Eye (tissue), 1 donor: ENCODE data around the gene PCDHA8.
"Not testable (repeated sequence)": the region's sequence is repeated elsewhere in the genome, so short reads cannot be mapped to it uniquely, and the experiment has no call there.

Experiments used
- DNase-seq: peaks from one replicate; pipeline ENCODE4 v3.0.0-alpha.2; 2015

Gene PCDHA8, protein sequence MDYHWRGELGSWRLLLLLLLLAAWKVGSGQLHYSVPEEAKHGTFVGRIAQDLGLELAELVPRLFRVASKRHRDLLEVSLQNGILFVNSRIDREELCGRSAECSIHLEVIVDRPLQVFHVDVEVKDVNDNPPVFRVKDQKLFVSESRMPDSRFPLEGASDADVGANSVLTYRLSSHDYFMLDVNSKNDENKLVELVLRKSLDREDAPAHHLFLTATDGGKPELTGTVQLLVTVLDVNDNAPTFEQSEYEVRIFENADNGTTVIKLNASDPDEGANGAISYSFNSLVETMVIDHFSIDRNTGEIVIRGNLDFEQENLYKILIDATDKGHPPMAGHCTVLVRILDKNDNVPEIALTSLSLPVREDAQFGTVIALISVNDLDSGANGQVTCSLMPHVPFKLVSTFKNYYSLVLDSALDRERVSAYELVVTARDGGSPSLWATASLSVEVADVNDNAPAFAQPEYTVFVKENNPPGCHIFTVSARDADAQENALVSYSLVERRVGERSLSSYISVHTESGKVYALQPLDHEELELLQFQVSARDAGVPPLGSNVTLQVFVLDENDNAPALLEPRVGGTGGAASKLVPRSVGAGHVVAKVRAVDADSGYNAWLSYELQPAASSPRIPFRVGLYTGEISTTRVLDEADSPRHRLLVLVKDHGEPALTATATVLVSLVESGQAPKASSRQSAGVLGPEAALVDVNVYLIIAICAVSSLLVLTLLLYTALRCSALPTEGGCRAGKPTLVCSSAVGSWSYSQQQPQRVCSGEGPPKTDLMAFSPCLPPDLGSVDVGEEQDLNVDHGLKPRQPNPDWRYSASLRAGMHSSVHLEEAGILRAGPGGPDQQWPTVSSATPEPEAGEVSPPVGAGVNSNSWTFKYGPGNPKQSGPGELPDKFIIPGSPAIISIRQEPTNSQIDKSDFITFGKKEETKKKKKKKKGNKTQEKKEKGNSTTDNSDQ

DNA sequence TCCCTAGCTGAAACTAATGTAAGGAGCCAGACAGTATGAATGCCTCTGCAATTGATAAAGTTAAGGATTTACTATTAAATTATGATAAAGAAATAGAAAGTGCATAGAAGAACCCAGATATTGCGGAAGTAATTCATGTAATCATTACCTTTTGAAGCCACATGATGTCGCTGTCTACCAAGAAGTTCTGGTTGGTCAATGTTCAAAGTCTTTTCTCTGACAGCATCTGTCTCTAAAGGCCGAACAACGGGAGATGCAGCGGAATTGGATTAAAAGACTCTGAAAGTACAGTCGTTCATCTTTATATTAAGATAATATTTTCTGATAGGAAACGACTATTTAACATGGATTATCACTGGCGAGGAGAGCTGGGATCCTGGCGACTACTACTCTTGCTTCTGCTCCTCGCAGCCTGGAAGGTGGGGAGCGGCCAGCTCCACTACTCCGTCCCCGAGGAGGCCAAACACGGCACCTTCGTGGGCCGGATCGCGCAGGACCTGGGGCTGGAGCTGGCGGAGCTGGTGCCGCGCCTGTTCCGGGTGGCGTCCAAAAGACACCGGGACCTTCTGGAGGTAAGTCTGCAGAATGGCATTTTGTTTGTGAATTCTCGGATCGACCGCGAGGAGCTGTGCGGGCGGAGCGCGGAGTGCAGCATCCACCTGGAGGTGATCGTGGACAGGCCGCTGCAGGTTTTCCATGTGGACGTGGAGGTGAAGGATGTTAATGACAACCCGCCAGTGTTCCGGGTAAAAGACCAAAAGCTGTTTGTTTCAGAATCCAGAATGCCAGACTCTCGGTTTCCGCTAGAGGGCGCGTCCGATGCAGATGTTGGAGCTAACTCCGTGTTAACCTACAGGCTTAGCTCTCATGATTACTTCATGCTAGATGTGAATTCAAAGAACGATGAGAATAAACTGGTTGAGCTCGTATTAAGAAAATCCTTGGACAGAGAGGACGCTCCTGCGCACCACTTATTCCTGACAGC lies at the start of gene PCDHA8:
PCDHA8 (plus strand) TSS at position 210 of the 985 bp plus-strand sequence; CDS start at position 345, 135 bp downstream.
- peak; percentile 2 for DNase-seq

DNA sequence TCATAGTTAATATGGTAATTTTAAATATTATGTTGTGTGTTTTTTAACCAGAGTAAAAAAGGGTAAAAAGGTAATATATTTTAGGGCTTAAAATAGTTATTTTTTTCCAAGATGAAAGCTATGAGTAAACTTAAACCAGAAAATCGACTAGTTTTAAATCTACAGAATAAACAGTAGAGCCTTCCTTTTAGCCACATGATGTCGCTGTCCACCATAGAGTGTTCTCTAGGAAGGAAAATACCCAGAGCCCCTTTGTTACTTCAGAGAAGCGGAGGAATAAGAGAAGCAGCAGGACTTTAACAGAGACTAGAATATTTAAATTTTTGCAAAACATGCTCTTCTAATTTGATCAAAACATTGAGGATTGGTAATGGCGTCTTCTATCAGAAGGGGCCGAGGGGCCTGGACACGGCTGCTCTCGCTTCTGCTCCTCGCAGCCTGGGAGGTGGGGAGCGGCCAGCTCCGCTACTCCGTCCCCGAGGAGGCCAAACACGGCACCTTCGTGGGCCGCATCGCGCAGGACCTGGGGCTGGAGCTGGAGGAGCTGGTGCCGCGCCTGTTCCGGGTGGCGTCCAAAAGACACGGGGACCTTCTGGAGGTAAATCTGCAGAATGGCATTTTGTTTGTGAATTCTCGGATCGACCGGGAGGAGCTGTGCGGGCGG lies 46.3 kb upstream of the PCDHA8 start, which contains the start of gene PCDHA2:
PCDHA2 (plus strand) TSS at position 258 of the 664 bp plus-strand sequence.
- no peak for DNase-seq

DNA sequence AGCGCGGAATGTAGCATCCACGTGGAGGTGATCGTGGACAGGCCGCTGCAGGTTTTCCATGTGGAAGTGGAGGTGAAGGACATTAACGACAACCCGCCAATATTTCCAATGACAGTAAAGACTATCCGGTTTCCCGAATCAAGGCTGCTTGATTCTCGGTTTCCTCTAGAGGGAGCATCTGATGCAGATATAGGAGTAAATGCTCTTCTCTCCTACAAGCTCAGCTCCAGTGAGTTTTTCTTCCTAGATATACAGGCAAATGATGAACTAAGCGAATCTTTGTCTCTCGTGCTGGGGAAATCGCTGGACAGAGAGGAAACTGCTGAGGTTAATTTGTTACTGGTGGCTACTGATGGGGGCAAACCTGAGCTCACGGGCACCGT lies 45.7 kb upstream of the PCDHA8 start:
- DNase-seq = no peak

DNA sequence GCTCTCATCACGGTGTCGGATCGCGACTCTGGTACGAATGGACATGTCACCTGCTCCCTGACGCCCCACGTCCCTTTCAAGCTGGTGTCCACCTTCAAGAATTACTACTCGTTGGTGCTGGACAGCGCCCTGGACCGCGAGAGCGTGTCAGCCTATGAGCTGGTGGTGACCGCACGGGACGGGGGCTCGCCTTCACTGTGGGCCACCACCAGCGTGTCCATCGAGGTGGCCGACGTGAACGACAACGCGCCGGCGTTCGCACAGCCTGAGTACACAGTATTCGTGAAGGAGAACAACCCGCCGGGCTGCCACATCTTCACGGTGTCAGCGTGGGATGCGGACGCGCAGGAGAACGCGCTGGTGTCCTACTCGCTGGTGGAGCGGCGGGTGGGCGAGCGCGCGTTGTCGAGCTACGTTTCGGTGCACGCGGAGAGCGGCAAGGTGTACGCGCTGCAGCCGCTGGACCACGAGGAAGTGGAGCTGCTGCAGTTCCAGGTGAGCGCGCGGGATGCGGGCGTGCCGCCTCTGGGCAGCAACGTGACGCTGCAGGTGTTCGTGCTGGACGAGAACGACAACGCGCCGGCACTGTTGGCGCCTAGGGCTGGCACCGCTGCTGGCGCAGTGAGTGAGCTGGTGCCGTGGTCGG lies 44.8 kb upstream of the PCDHA8 start:
- DNase-seq = not testable (repeated sequence)

DNA sequence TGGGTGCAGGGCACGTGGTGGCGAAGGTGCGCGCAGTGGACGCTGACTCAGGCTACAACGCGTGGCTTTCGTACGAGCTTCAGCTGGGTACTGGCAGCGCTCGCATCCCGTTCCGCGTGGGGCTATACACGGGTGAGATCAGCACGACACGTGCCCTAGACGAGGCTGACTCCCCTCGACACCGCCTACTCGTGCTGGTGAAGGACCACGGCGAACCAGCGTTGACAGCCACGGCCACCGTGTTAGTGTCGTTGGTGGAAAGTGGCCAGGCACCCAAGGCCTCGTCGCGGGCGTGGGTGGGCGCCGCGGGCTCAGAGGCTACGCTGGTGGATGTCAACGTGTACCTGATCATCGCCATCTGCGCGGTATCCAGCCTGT lies 44.3 kb upstream of the PCDHA8 start:
- DNase-seq = no peak

DNA sequence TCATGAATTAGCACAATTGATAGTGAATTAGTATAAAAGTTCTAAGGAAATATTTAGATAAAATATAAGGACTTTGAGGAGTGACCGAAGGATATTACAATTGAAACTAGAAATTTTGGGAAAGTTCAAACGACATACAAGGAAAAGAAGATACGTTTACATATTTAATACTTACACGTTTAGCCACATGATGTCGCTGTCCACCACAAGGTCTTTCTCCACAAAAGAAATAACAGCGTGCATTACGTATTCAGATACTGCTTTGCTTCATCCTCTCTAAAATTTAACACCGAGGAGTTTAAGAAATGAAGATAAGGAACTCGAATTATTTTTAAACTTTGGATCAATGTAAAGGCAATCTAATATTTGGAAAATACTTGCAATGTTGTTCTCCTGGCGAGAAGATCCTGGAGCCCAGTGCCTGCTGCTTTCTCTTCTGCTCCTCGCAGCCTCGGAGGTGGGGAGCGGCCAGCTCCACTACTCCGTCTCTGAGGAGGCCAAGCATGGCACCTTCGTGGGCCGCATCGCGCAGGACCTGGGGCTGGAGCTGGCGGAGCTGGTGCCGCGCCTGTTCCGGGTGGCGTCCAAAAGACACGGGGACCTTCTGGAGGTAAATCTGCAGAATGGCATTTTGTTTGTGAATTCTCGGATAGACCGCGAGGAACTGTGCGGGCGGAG lies 40.0 kb upstream of the PCDHA8 start, which contains the start of gene PCDHA3:
PCDHA3 (plus strand) TSS at position 242 of the 678 bp plus-strand sequence.
- DNase-seq = peak; percentile 50

DNA sequence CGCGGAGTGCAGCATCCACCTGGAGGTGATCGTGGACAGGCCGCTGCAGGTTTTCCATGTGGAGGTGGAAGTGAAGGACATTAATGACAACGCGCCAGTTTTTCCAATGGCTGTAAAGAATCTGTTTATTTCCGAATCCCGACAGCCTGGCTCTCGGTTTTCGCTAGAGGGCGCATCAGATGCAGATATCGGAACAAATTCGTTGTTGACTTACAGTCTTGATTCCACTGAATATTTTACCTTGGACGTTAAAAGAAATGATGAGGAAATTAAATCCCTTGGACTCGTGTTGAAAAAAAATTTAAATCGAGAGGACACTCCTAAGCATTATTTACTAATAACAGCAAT lies 39.5 kb upstream of the PCDHA8 start:
- peak; percentile 2 for DNase-seq

DNA sequence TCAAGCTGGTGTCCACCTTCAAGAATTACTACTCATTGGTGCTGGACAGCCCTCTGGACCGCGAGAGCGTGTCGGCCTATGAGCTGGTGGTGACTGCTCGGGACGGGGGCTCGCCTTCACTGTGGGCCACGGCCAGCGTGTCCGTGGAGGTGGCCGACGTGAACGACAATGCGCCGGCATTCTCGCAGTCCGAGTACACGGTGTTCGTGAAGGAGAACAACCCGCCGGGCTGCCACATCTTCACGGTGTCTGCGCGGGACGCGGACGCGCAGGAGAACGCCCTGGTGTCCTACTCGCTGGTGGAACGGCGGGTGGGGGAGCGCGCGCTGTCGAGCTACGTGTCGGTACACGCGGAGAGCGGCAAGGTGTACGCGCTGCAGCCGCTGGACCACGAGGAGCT lies 38.6 kb upstream of the PCDHA8 start:
- not testable (repeated sequence) for DNase-seq

DNA sequence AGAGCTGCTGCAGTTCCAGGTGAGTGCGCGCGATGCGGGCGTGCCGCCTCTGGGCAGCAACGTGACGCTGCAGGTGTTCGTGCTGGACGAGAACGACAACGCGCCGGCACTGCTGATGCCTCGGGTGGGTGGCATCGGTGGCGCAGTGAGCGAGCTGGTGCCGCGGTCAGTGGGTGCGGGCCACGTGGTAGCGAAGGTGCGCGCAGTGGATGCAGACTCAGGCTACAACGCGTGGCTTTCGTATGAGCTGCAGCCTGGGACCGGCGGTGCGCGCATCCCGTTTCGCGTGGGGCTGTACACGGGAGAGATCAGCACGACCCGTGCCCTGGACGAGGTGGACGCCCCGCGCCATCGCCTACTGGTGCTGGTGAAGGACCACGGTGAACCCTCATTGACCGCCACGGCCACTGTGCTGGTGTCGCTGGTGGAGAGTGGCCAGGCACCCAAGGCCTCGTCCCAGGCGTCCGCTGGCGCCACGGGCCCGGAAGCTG lies 38.2 kb upstream of the PCDHA8 start:
- no peak for DNase-seq

DNA sequence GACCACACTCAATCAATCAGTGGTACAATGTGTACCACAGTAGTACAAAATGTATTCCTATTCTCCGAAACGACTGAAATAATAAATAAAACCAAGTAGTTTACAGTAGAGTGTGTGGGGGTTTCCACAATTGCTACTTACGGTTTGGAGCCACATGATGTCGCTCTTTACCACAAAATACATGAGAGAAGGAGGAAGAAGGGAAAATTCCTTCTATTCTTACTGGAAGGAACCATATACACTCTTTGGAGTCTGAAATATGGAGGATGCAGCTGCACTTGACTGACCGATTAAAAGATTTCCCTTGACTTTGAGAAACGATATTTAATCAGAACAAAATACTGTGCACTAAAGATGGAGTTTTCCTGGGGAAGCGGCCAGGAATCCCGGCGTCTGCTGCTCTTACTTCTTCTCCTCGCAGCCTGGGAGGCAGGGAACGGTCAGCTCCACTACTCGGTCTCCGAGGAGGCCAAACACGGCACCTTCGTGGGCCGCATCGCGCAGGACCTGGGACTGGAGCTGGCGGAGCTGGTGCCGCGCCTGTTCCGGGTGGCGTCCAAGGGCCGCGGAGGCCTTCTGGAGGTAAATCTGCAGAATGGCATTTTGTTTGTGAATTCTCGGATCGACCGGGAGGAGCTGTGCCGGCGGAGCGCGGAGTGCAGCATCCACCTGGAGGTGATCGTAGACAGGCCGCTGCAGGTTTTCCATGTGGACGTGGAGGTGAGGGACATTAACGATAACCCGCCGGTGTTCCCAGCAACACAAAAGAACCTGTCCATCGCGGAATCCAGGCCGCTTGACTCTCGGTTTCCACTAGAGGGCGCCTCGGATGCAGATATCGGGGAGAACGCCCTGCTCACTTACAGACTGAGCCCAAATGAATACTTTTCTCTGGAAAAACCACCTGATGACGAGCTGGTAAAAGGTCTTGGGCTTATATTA lies 33.9 kb upstream of the PCDHA8 start, which contains the start of gene PCDHA4:
PCDHA4 (plus strand) TSS at position 235 of the 942 bp plus-strand sequence.
- DNase-seq = peak; percentile 16

DNA sequence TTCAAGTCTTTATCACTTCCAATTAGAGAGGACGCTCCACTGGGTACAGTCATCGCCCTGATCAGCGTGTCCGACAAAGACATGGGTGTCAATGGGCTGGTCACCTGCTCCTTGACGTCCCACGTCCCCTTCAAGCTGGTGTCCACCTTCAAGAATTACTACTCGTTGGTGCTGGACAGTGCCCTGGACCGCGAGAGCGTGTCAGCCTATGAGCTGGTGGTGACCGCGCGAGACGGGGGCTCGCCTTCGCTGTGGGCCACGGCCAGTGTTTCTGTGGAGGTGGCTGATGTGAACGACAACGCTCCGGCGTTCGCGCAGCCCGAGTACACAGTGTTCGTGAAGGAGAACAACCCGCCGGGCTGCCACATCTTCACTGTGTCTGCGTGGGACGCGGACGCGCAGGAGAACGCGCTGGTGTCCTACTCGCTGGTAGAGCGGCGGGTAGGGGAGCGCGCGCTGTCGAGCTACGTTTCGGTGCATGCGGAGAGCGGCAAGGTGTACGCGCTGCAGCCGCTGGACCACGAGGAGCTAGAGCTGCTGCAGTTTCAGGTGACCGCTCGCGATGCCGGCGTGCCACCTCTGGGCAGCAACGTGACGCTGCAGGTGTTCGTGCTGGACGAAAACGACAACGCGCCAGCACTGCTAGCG lies 32.6 kb upstream of the PCDHA8 start:
- not testable (repeated sequence) for DNase-seq

DNA sequence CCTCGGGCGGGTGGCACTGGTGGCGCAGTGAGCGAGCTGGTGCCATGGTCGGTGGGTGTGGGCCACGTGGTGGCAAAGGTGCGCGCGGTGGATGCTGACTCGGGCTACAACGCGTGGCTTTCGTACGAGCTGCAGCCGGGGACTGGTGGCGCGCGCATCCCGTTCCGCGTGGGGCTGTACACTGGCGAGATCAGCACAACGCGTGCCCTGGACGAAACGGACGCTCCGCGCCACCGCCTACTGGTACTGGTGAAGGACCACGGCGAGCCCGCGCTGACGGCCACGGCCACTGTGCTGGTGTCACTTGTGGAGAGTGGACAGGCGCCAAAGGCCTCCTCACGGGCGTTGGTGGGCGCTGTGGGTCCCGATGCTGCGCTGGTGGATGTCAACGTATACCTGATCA lies 32.1 kb upstream of the PCDHA8 start:
- no peak for DNase-seq

DNA sequence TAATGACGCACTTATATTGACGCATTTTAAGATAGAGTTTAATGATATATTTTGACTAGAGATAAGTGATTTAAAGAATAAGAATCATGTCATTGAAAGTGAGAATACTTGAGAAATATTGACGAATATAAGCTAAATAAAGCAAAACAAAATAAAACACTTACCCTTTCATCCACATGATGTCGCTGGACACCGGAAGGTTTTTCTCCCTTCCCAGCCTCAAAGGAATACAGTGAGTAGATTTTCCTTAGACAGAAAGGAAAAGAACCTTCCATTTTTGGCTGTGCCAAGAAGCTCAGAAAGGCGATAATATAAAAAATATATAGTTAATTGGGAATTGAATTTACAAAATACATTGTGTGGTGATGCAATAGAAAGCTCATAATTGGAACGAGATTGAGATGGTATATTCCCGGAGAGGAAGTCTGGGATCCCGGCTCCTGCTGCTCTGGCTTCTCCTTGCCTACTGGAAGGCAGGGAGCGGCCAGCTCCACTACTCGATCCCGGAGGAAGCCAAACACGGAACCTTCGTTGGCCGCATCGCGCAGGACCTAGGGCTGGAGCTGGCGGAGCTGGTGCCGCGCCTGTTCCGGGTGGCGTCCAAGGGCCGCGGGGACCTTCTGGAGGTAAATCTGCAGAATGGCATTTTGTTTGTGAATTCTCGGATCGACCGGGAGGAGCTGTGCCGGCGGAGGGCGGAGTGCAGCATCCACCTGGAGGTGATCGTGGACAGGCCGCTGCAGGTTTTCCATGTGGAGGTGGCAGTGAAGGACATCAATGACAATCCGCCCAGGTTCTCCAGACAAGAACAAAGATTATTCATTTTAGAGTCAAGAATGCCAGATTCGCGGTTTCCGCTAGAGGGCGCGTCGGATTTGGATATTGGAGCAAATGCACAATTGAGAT lies 19.4 kb upstream of the PCDHA8 start, which contains the start of gene PCDHA5:
PCDHA5 (plus strand) TSS at position 239 of the 906 bp plus-strand sequence.
- DNase-seq = peak; percentile 19

DNA sequence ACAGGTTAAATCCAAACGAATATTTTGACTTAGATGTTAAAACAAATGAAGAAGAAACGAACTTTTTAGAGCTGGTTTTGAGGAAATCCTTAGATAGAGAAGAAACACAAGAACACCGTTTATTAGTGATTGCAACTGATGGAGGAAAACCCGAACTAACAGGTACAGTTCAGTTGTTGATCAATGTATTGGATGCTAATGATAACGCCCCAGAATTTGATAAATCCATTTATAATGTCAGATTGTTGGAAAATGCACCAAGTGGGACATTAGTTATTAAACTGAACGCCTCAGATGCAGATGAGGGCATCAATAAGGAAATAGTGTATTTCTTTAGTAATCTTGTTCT lies 18.7 kb upstream of the PCDHA8 start:
- no peak for DNase-seq

DNA sequence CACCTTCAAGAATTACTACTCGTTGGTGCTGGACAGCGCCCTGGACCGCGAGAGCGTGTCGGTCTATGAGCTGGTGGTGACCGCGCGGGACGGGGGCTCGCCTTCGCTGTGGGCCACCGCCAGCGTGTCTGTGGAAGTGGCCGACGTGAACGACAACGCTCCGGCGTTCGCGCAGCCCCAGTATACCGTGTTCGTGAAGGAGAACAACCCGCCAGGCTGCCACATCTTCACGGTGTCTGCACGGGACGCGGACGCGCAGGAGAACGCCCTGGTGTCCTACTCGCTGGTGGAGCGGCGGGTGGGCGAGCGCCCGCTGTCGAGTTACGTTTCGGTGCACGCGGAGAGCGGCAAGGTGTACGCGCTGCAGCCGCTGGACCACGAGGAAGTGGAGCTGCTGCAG lies 18.0 kb upstream of the PCDHA8 start:
- DNase-seq = not testable (repeated sequence)

DNA sequence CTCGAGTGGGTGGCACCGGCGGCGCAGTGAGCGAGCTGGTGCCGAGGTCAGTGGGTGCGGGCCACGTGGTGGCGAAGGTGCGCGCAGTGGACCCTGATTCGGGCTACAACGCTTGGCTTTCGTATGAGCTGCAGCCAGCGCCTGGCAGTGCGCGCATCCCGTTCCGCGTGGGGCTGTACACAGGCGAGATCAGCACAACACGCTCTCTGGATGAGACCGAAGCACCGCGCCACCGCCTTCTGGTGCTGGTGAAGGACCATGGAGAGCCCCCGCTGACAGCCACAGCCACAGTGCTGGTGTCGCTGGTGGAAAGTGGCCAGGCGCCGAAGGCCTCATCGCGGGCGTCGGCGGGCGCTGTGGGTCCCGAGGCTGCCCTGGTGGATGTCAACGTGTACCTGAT lies 17.5 kb upstream of the PCDHA8 start:
- DNase-seq = no peak

DNA sequence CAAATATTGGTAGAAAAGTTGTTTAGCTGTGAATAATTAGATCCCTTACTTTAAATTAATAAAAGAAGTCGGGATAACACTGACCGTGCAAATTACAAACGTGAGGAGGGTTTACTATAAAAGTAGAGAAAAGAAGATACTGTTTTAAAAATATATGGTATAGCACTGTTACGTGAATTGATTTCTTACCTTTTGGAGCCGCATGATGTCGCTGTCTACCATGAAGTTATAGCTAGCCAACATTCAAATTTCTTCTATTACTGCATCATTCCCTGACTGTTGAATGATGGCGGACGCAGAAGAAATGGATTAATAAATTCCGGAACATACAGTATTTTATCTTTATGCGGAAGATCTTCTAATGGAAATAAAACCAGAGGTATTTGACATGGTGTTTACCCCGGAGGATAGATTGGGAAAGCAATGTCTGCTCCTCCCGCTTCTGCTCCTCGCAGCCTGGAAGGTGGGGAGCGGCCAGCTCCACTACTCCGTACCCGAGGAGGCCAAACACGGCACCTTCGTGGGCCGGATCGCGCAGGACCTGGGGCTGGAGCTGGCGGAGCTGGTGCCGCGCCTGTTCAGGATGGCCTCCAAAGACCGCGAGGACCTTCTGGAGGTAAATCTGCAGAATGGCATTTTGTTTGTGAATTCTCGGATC lies 13.2 kb upstream of the PCDHA8 start, which contains the start of gene PCDHA6:
PCDHA6 (plus strand) TSS at position 257 of the 658 bp plus-strand sequence; CDS start at position 389, 132 bp downstream.
- peak; percentile 14 for DNase-seq
